Ishikawa (cell line): ENCODE results near the gene ORM1.
"Not testable (repeated sequence)": the region's sequence is repeated elsewhere in the genome, so short reads cannot be mapped to it uniquely, and the experiment has no call there.

Source experiments
- CEBPB ChIP-seq: IDR thresholded peaks from 2 replicates; pipeline ENCODE4 v1.6.1; 2012
- CREB1 ChIP-seq: IDR thresholded peaks from 2 replicates; pipeline ENCODE4 v1.6.1; 2012; ENCODE audit warnings: low read depth
- EGR1 ChIP-seq: IDR thresholded peaks from 2 replicates; pipeline ENCODE4 v1.6.1; 2012
- EP300 ChIP-seq: IDR thresholded peaks from 2 replicates; pipeline ENCODE4 v1.6.1; 2012; ENCODE audit warnings: borderline replicate concordance
- FOXM1 ChIP-seq: IDR thresholded peaks from 2 replicates; pipeline ENCODE4 v1.6.1; 2012; ENCODE audit warnings: low read depth, borderline replicate concordance
- MAX ChIP-seq: IDR thresholded peaks from 2 replicates; pipeline ENCODE4 v1.6.1; 2012
- NFIC ChIP-seq: IDR thresholded peaks from 2 replicates; pipeline ENCODE4 v1.6.1; 2012
- RAD21 ChIP-seq: IDR thresholded peaks from 2 replicates; pipeline ENCODE4 v1.6.1; 2012; ENCODE audit warnings: low read depth
- REST ChIP-seq: IDR thresholded peaks from 2 replicates; pipeline ENCODE4 v1.6.1; 2012; ENCODE audit warnings: low read depth, mild to moderate bottlenecking
- TAF1 ChIP-seq: IDR thresholded peaks from 2 replicates; pipeline ENCODE4 v1.6.1; 2012; ENCODE audit warnings: low read depth, mild to moderate bottlenecking
- TCF12 ChIP-seq: IDR thresholded peaks from 2 replicates; pipeline ENCODE4 v1.6.1; 2012; ENCODE audit warnings: low read depth
- TEAD4 ChIP-seq: IDR thresholded peaks from 2 replicates; pipeline ENCODE4 v1.6.1; 2012
- USF1 ChIP-seq: IDR thresholded peaks from 2 replicates; pipeline ENCODE4 v1.6.1; 2012
- YY1 ChIP-seq: IDR thresholded peaks from 2 replicates; pipeline ENCODE4 v1.6.1; 2012; ENCODE audit warnings: low read depth
- ZBTB7A ChIP-seq: IDR thresholded peaks from 2 replicates; pipeline ENCODE4 v1.6.1; 2012; ENCODE audit warnings: low read depth

Gene ORM1

GRCh38 chr9:114322831-114323531 is at the start of gene ORM1:
ORM1 (plus strand) TSS chr9:114323098; CDS start chr9:114323134, 36 bp downstream.
- not testable (repeated sequence) for TF ChIP-seq USF1, NFIC, TEAD4

- TF ChIP-seq CREB1 (no peak), ZBTB7A (no peak), CEBPB (no peak)
Observed at GRCh38 chr9:114273461-114273881, 49.4 kb upstream of the ORM1 start.

GRCh38 chr9:114274217-114274616 is 48.7 kb upstream of the ORM1 start:
- TF ChIP-seq EGR1 (no peak), FOXM1 (no peak), TAF1 (no peak), CREB1 (no peak), CEBPB (no peak), MAX (no peak), EP300 (no peak), ZBTB7A (no peak), REST (no peak), RAD21 (no peak), TCF12 (no peak), USF1 (no peak), NFIC (no peak), TEAD4 (no peak), YY1 (no peak)

- TF ChIP-seq NFIC (0 out of 2 replicates have a peak, but pooled peaks have one; percentile 23), EGR1 (no peak), TAF1 (no peak), FOXM1 (no peak)
Observed at GRCh38 chr9:114275246-114276004, 47.5 kb upstream of the ORM1 start.

- TF ChIP-seq FOXM1 (no peak), TEAD4 (no peak), YY1 (no peak), EP300 (no peak), MAX (no peak), CREB1 (no peak), TCF12 (no peak), EGR1 (no peak), CEBPB (no peak), NFIC (no peak), REST (no peak), TAF1 (no peak), USF1 (no peak)
Observed at GRCh38 chr9:114276908-114277821, 45.7 kb upstream of the ORM1 start.
